OCI-LY3 (cell line): ENCODE data around the gene STPG4.

ENCODE experiments used
- CTCF ChIP-seq: fragments of 200-600, 300-600 bp; sonication (generic); IDR thresholded peaks from 2 replicates; pipeline ENCODE4 v1.5.1; 2014; ENCODE audit warnings: antibody characterized with exemption, low read length, low read depth
- EZH2phosphoT487 ChIP-seq: fragments of 200-600 bp; shearing (Covaris generic); IDR thresholded peaks from 2 replicates; pipeline ENCODE4 v1.6.1; 2018; ENCODE audit warnings: antibody characterized with exemption, mixed run types, low read depth

GRCh38 chr2:47069628-47070154, 85.4 kb downstream of the STPG4 start:
- TF ChIP-seq CTCF (no peak), EZH2phosphoT487 (no peak)
